Mesenchymal stem cell (in vitro differentiated cells and primary cell): ENCODE data around the gene C22orf15.

Source experiments
- DNase-seq: peaks from one replicate; pipeline ENCODE4 v3.0.0-alpha.2; 2013
- H2AFZ ChIP-seq: one replicate; pipeline ENCODE4 v1.6.1; 2013; ENCODE audit warnings: low read depth, mild to moderate bottlenecking, control low read depth, inconsistent platforms, low read length, moderate library complexity
- H2AK5ac ChIP-seq: 2 replicates; pipeline ENCODE4 v1.6.1; 2013; ENCODE audit warnings: low read length, moderate library complexity, mild to moderate bottlenecking, inconsistent platforms; ENCODE audit not compliant: severe bottlenecking
- H2BK120ac ChIP-seq: one replicate; pipeline ENCODE4 v1.6.1; 2013; ENCODE audit warnings: low read depth, mild to moderate bottlenecking, inconsistent platforms, low read length, moderate library complexity
- H2BK12ac ChIP-seq, 2 experiments: one replicate each; pipeline ENCODE4 v1.6.1; 2013; ENCODE audit warnings: inconsistent platforms in 2 of 2, low read length in 2 of 2, mild to moderate bottlenecking in 2 of 2, moderate library complexity in 2 of 2, control low read depth in 1 of 2
- H2BK15ac ChIP-seq: one replicate; pipeline ENCODE4 v1.6.1; 2013; ENCODE audit warnings: mild to moderate bottlenecking, low read depth, inconsistent platforms; ENCODE audit not compliant: poor library complexity, severe bottlenecking
- H2BK5ac ChIP-seq: 2 replicates; pipeline ENCODE4 v1.6.1; 2013; ENCODE audit warnings: low read depth, mild to moderate bottlenecking, low read length, control low read depth, inconsistent platforms; ENCODE audit not compliant: poor library complexity, severe bottlenecking
- H3K14ac ChIP-seq, 2 experiments: one replicate each; pipeline ENCODE4 v1.6.1; 2013; ENCODE audit warnings: inconsistent platforms in 2 of 2, low read length in 2 of 2, control low read depth in 1 of 2, mild to moderate bottlenecking in 1 of 2, moderate library complexity in 1 of 2
- H3K18ac ChIP-seq, 2 experiments: one replicate each; pipeline ENCODE4 v1.6.1; 2013; ENCODE audit warnings: inconsistent platforms in 2 of 2, low read length in 2 of 2, control low read depth in 1 of 2, low read depth in 1 of 2, mild to moderate bottlenecking in 1 of 2
- H3K23ac ChIP-seq, 2 experiments: one replicate each; pipeline ENCODE4 v1.6.1; 2013; ENCODE audit warnings: inconsistent platforms in 2 of 2, low read length in 2 of 2, mild to moderate bottlenecking in 2 of 2, moderate library complexity in 2 of 2, control low read depth in 1 of 2
- H3K27ac ChIP-seq: 2 replicates; pipeline ENCODE4 v1.5.1; 2013; ENCODE audit warnings: mild to moderate bottlenecking, moderate library complexity, low read length, control low read depth, inconsistent platforms; ENCODE audit not compliant: poor library complexity, severe bottlenecking
- H3K27me3 ChIP-seq, 2 experiments: 2 replicates each; pipeline versions ENCODE4 v1.6.1 to v1.7.0; 2013; ENCODE audit warnings: low read length in 2 of 2, mild to moderate bottlenecking in 2 of 2, moderate library complexity in 2 of 2, control low read depth in 1 of 2, inconsistent platforms in 1 of 2; ENCODE audit not compliant: control insufficient read depth in 1 of 2, insufficient read depth in 1 of 2
- H3K36me3 ChIP-seq, 2 experiments: 2 replicates each; pipeline versions ENCODE4 v1.6.1 to v1.7.0; 2013; ENCODE audit warnings: low read length in 2 of 2, control low read depth in 1 of 2, inconsistent platforms in 1 of 2, low read depth in 1 of 2, mild to moderate bottlenecking in 1 of 2; ENCODE audit not compliant: insufficient read depth in 2 of 2, control insufficient read depth in 1 of 2
- H3K4ac ChIP-seq, 2 experiments: one replicate each; pipeline ENCODE4 v1.6.1; 2013; ENCODE audit warnings: inconsistent platforms in 2 of 2, low read length in 2 of 2, mild to moderate bottlenecking in 2 of 2, moderate library complexity in 2 of 2, control low read depth in 1 of 2, low read depth in 1 of 2
- H3K4me1 ChIP-seq: 2 replicates; pipeline ENCODE4 v1.6.1; 2013; ENCODE audit warnings: low read depth, low read length, control low read depth; ENCODE audit not compliant: control insufficient read depth, insufficient read depth
- H3K4me2 ChIP-seq: 2 replicates; pipeline ENCODE4 v1.6.1; 2013; ENCODE audit warnings: low read length, mild to moderate bottlenecking, inconsistent platforms; ENCODE audit not compliant: poor library complexity, severe bottlenecking
- H3K4me3 ChIP-seq, 2 experiments: 2 replicates each; pipeline versions ENCODE4 v1.5.1 to v1.7.0; 2013; ENCODE audit warnings: low read length in 2 of 2, mild to moderate bottlenecking in 2 of 2, control low read depth in 1 of 2, low read depth in 1 of 2; ENCODE audit not compliant: insufficient read depth in 1 of 2
- H3K79me1 ChIP-seq: replicated peaks from 2 replicates; pipeline ENCODE4 v1.6.1; 2013; ENCODE audit warnings: mild to moderate bottlenecking, control low read depth, low read length, inconsistent platforms; ENCODE audit not compliant: poor library complexity, severe bottlenecking
- H3K9ac ChIP-seq: 2 replicates; pipeline ENCODE4 v1.7.0; 2013; ENCODE audit warnings: mild to moderate bottlenecking, low read length, moderate library complexity
- H3K9me3 ChIP-seq: 2 replicates; pipeline ENCODE4 v1.7.0; 2013; ENCODE audit warnings: mild to moderate bottlenecking, low read length; ENCODE audit not compliant: control insufficient read depth
- H4K8ac ChIP-seq: one replicate; pipeline ENCODE4 v1.6.1; 2013; ENCODE audit warnings: inconsistent platforms, mild to moderate bottlenecking, low read length, moderate library complexity
- H4K91ac ChIP-seq: one replicate; pipeline ENCODE4 v1.6.1; 2013; ENCODE audit warnings: mild to moderate bottlenecking, low read length, inconsistent platforms
- WGBS: methylation state at CpG from one replicate; pipeline ENCODE4 v1.1.7; 2013; ENCODE audit warnings: mixed read lengths; 5-methylcytosine and 5-hydroxymethylcytosine counted together

The C22orf15 gene

GRCh38 chr22:23787910-23788309 is 25.1 kb downstream of the C22orf15 start:
- Histone ChIP-seq H2BK120ac (no peak overlapping the region), H2BK5ac (no peak overlapping the region), H2BK12ac (no peak overlapping the region), H3K4me1 (peaks cover 26% of the 10 kb centered on the region), H3K27ac (no peak overlapping the region), H2AK5ac (no peak overlapping the region), H4K91ac (no peak overlapping the region), H3K23ac (no peak overlapping the region), H2BK15ac (no peak overlapping the region), H3K4ac (no peak overlapping the region), H3K79me1 (peaks cover 5% of the 10 kb centered on the region), H3K27me3 (no peaks in the 10 kb centered on the region), H3K14ac (peak overlapping the region in 1 of 2 experiments; percentile 64), H3K36me3 (peaks cover 11 to 16% of the 10 kb centered on the region in 2 experiments), H3K9me3 (no peaks in the 10 kb centered on the region), H3K18ac (no peak overlapping the region), H3K9ac (peak overlapping the region; percentile 97), H2AFZ (no peak overlapping the region), H3K4me3 (peak overlapping the region in 1 of 2 experiments; percentile 97), H4K8ac (no peak overlapping the region), H3K4me2 (peak overlapping the region; percentile 82)
- 61% methylated on average over 2 of the region's 3 CpGs for WGBS
- DNase-seq: no peak

DNA sequence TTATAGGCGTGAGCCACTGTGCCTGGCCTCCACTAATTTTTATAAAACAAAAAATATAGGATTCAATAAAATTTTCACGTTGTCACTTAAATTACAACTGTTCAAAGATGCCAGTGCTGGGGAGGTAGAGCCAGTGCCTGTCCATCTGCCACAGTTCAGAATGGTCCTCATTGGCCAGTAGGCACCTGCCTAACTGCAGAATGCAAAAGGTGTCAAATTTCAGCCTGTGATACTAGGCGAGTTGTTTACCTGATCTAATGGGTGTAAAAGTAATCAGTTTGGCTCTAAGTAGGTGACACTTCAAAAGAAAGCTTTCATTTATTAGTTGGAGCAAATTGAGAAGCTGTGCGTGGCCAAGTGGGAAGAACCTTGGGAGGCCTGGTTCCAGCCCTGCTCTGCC is 26.3 kb downstream of the C22orf15 start:
- Histone ChIP-seq H3K9ac (no peak overlapping the region), H3K27me3 (no peaks in the 10 kb centered on the region), H2BK15ac (no peak overlapping the region), H2AFZ (no peak overlapping the region), H3K36me3 (peaks cover 22 to 27% of the 10 kb centered on the region in 2 experiments), H3K4me2 (no peak overlapping the region), H3K79me1 (peaks cover 9% of the 10 kb centered on the region), H3K18ac (no peak overlapping the region), H3K4me3 (no peak overlapping the region), H3K4me1 (peaks cover 20% of the 10 kb centered on the region), H4K8ac (no peak overlapping the region), H3K23ac (no peak overlapping the region), H2BK5ac (no peak overlapping the region), H3K27ac (no peak overlapping the region), H2AK5ac (no peak overlapping the region), H2BK120ac (no peak overlapping the region), H3K14ac (no peak overlapping the region), H3K9me3 (no peaks in the 10 kb centered on the region), H3K4ac (no peak overlapping the region), H4K91ac (no peak overlapping the region), H2BK12ac (no peak overlapping the region)
- no peak for DNase-seq
- 88% methylated on average over 4 of the region's 4 CpGs for WGBS

DNA sequence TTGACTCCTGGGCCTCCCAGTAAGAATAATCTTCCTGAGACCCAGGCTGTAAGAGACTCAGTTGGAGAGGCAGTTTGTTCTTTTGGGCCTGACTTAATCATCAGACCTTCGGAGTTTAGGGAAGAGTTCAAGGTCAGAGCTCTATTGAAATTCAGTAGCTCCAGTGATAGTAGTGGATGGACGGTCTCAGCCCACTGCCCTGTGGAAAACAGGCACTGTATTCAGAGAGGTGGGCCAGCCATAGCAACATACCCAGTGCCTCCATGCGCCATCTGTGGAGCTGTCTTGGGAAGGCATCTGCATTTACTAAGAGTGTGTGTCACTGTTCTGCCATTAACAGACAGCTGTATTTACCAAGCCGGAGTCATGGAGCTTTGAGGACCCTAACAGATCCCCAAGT is 26.8 kb downstream of the C22orf15 start:
- Histone ChIP-seq H3K27me3 (no peaks in the 10 kb centered on the region), H2AK5ac (no peak overlapping the region), H4K91ac (no peak overlapping the region), H3K4ac (no peak overlapping the region), H3K9ac (no peak overlapping the region), H4K8ac (no peak overlapping the region), H3K36me3 (peaks cover 27 to 33% of the 10 kb centered on the region in 2 experiments), H3K4me1 (peaks cover 16% of the 10 kb centered on the region), H3K23ac (no peak overlapping the region), H3K4me2 (no peak overlapping the region), H3K14ac (no peak overlapping the region), H3K27ac (no peak overlapping the region), H3K9me3 (no peaks in the 10 kb centered on the region), H3K4me3 (no peak overlapping the region), H2BK12ac (no peak overlapping the region), H2BK5ac (no peak overlapping the region), H3K18ac (no peak overlapping the region), H3K79me1 (peaks cover 11% of the 10 kb centered on the region), H2BK15ac (no peak overlapping the region), H2AFZ (no peak overlapping the region), H2BK120ac (no peak overlapping the region)
- DNase-seq: peak; percentile 27
- 94% methylated on average over 4 of the region's 4 CpGs for WGBS

DNA sequence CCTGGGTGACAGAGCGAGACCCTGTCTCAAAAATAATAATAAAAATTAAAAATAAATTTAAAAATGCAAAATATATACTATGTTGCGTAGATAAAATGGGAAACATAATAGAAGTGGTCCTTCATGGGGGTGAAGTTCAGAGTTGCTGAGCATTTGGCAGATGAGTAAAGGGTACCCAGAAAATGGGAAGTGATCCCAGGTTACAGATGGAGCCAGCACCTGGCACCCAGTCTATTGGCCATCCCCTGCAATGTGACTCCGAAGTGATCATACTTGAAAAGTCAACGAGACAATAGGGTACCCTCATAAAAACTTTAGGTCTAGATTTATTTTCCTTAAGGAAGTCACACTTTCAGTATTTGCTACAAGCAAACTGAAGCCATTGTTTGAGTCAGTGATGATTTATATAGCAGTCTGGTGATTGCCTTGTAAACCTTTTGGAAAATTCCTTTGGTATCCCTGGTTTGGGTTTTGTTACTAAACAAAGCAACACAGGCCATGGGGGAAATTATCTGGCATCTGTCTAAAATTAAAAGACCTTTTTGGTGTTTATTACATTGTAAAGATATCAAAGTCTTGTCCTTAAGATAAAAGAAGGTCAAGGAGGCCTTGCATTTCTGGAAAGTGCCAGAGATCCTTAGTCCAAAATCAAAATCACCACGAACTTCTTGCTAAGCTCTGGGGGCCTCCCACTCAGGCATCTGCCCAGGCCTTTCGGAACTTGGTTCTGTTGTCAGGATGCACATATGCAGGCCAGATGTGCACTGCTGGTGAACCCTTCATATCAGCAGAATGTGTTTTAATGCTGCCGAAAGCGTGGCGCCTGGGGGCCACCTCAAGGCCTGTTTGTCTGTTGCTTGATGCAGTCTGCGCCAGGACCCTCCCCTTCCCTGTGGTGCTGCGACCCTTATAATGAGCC is 28.3 kb downstream of the C22orf15 start:
- no peak overlapping the region for H3K23ac ChIP-seq
- H3K36me3 ChIP-seq: peaks cover 40 to 44% of the 10 kb centered on the region in 2 experiments
- peaks cover 13% of the 10 kb centered on the region for H3K79me1 ChIP-seq
- no peak overlapping the region for H2BK12ac ChIP-seq
- no peak for DNase-seq
- no peaks in the 10 kb centered on the region for H3K9me3 ChIP-seq
- peak overlapping the region; percentile 76 for H3K9ac ChIP-seq
- H3K14ac ChIP-seq: no peak overlapping the region
- H3K4me2 ChIP-seq: no peak overlapping the region
- H3K27me3 ChIP-seq: no peaks in the 10 kb centered on the region
- H3K4ac ChIP-seq: no peak overlapping the region
- H4K91ac ChIP-seq: no peak overlapping the region
- H2BK5ac ChIP-seq: no peak overlapping the region
- H2BK15ac ChIP-seq: no peak overlapping the region
- no peak overlapping the region for H3K18ac ChIP-seq
- peak overlapping the region; percentile 24 for H4K8ac ChIP-seq
- H3K4me3 ChIP-seq: peak overlapping the region in 1 of 2 experiments; percentile 56
- H2AFZ ChIP-seq: no peak overlapping the region
- H2BK120ac ChIP-seq: no peak overlapping the region
- H2AK5ac ChIP-seq: no peak overlapping the region
- no peak overlapping the region for H3K27ac ChIP-seq
- H3K4me1 ChIP-seq: peaks cover 15% of the 10 kb centered on the region
- WGBS: 69% methylated on average over 10 of the region's 11 CpGs
